Measurements from ENCODE around the gene PRKAG2. TPM values are rescaled to one million over a fixed set of nuclear protein-coding genes. Genes with fewer than 3 reads are reported as not detected.

The PRKAG2 gene
- polyA plus RNA-seq, 1 donor: 12.3 TPM

DNA sequence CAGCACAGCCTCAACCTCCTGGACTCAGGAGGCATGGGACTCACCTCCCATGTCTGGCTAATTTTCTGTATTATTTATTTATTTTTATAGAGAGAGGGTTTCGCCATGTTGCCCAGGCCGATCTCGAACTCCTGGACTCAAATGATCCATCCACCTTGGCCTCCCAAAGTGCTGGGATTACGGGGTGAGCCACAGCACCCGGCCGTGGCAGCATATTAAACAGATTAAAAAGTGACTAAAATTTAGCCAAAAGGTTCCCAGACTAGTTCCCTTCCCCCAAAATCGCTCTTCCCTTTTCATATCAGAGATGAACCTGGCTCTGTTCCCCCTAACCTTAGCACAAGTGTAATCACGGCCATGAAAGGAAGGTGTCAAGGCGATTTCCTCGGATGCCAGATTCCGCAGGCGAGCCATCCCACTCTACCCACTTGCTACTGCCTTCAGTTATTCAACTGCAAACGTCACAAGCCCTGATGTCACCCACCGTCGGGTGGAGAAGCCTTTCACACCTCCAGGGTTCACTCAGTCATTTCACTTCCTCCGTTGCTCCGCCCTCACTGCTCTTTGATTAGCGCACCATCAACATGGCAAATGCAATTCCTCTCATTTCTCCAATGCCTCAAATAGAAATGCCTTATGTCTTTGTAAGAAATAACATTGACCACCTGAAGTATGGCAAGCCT is 252.5 kb downstream of the PRKAG2 start:
- DNase-seq (ENCODE audit: low read depth): no peak

DNA sequence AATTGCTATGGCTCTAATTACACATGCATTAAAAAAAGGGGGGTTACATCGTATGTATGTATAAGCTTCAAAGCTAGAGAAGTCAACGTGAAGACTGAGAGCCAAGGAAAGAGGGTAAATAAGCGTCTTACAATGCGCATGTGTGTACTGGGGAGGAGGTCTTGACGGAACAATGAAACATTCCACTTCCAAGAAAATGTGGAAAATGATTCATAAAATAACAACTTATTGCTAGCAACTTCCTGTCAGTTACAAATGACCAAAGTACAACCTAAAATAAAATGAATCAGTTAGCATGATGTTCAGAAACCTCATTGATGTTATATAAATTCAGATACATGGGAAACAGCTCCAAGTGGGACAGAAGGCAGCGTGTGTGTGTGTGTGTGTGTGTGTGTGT is 253.1 kb downstream of the PRKAG2 start:
- no peak for DNase-seq (ENCODE audit: low read depth)

DNA sequence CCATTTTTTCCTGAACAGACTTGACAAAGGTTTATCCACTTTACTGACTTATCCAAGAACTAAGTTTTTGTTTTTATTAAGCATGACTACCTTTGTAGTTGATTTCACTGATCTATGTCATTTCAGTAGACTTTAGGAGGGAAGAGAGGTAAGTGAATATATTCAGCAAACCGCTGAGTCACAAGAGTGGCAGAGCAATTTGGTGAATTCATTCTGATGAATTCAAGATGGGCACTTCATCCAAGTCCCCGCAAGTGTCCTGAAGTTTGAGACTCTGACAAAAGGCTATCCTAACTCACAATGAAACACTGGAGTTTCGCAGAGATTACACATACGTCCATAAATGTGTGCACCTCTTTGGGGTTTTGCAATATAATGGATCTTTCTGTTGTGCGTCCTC is 255.0 kb downstream of the PRKAG2 start:
- no peak for DNase-seq (ENCODE audit: low read depth)

DNA sequence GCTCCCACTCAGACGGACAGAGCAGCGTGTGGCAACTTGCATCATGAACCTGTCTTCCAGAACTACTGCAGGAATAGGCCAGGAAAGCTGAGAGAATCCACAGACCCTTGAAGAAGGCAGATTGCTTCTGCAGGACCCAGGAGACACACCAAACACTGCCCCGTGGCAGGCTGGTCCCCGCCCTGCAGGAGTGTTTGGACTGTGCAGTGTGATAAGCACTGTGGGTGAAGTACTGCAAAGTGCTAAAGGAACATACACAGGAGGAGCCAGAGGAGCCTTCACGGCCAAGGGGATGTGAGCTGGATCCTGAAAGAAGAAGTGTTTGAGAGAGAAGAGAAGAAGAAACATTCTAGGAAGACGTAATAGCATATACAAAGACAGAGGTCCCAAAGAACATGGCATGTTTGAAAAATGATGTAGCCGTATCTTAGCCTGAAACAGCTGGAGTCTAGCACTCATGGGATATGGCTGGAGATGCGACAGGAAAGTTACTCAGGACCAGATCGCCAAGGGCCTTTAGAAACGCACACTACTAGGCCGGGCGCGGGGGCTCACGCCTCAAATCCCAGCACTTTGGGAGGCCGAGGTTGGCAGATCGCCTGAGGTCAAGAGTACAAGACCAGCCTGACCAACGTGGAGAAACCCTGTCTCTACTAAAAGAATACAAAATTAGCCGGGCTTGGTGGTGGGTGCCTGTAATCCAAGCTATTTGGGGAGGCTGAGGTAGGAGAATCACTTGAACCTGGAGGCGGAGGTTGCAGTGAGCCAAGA is 260.3 kb downstream of the PRKAG2 start:
- no peak for DNase-seq (ENCODE audit: low read depth)

DNA sequence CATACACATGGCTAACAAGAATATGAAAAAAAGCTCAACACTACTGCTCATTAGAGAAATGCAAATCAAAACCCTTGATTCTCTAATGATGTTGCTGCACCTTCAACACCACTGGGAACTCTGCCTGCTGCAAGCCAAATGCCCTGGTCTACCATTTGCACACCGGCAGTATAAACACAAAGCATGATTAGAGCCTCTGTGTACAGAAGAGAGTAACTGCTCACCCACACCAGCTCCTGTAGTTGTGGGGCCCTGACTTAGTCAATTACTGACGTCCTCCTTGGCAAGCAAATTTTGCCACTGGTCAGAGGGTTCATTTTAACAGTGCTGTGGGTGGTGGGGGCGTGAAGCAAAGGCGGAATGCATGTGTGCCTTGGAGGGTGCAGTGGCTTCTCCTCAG is 261.1 kb downstream of the PRKAG2 start:
- no peak for DNase-seq (ENCODE audit: low read depth)

DNA sequence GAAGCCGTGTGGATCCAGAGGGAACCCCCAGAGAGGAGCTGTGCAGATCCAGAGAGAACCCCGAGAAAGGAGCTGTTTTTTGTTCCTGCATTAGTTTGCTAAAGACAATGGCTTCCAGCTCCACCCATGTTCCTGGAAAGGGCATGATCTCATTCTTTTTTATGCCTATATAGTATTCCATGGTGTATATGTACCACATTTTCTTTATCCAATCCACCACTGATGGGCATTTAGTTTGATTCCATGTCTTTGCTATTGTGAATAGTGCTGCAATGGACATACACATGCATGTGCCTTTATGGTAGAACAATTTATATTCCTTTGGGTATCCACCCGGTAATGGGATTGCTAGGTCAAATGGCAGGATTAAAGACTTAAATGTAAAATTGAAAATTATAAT is 261.9 kb downstream of the PRKAG2 start:
- DNase-seq (ENCODE audit: low read depth): no peak

DNA sequence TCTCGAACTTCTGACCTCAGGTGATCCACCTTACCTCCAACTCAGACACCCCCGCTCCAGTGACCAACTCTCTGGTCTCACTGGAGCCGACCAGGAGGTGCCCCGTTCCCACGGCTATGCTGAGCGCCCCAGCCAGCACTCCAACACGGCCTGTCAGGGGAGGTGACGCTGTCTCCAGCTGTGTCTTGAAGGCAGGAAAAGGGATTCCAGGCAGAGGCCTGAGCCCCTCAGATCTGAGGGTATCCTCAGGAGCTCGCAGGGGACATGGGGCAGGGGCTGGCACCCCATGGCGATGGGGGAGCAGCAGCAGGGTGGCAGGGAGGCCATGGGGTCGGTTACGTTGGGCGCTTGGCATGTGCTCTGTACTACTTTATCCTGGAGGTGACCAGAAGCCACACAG is 262.9 kb downstream of the PRKAG2 start:
- DNase-seq (ENCODE audit: low read depth): no peak

DNA sequence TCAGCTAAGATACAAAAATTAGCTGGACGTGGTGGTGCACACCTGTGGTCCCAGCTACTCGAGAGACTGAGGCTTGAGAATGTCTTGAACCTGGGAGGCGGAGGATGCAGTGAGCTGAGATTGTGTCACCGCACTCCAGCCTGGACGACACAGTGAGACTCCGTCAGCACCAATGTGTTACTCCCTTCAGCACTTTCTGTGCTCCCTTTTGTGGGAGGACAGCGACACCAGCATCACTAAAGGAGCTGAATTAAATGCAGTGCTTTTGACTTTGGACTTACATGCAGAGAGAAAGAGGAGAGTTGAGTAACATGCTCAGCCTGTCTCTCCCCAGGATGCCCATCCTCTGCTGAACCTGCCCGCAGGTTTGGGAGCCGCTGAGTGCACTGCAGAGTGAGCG is 265.0 kb downstream of the PRKAG2 start:
- no peak for DNase-seq (ENCODE audit: low read depth)

DNA sequence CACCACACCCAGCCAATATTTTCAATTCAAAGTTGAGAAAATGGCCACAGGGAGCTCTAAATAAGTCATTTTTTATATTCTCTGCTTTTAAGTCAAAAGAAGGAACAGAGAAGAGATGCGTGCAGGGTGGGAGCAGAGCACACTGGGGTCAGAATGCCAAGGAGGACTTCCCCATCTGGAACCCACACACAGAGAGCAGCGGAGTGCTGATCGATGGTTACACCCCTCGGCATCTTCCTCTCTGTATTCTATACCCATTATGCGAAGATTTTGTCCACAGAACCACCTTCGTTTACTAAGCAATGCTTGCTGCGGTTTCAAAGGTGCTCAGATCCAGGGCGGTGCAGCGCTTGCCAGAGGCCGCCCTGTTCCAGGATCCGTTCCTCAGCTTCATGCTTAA is 265.9 kb downstream of the PRKAG2 start:
- DNase-seq (ENCODE audit: low read depth): no peak

DNA sequence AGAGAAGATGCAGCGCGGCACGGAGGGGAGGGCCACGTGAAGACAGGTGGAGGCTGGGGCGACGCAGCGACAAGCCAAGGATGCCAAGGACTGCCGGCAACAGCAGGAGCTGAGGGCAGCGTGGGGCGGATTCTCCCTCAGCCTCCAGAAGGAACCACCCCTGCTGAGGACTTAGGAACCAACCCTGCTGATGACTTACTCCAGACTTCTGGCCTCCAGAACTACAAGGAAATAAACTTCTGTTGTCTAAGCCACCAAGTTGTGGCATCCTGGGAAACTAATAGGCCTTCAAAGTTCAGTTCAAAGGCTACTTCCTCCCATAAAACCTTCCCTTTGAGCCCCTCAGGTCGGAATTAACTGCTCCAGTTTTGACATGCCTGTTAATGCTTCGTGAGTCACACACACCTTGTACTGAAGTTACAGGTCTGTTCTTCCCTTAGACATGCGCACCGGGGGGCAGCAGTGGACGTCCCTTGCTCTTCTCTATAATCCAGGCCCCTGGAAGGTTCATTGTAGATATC is 268.8 kb downstream of the PRKAG2 start:
- DNase-seq (ENCODE audit: low read depth): no peak

DNA sequence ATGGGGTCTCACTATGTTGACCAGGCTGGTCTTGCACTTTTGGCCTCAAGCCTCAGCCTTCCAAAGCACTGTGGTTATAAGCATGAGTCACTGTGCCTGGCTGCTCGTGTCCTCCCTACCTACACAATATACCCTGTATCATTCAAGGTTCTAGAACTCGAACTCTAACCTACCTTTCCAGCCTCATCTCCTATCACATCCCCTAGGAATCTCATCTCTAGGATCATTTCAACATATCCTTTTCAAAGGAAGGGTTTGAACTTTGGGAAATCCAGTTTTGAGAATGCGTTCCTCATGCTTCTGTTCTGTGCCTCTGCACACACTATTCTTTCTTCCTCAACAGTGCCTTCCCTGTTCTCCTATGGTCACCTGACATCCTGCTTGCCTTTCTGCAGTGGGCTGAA is 269.4 kb downstream of the PRKAG2 start:
- no peak for DNase-seq (ENCODE audit: low read depth)

DNA sequence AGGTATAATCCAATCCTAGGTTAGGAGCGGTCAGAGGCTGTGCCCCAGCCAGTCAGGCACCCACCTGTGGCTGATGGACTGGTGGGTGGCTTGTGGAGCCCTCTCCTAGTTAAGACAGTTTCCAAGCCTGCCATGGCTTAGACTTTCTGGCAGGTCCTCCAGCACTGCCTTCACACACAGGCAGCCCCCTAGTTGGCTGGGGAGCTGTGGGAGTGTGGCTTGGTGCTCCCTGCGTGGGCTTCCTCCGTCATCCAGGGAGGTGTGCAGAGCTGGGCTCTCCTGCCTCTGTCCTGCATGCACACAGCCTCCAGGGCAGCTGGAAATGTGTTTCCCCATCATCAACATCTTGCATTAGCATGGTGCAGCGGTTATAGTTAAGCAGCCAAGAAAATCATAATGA is 273.0 kb downstream of the PRKAG2 start:
- DNase-seq (ENCODE audit: low read depth): no peak

DNA sequence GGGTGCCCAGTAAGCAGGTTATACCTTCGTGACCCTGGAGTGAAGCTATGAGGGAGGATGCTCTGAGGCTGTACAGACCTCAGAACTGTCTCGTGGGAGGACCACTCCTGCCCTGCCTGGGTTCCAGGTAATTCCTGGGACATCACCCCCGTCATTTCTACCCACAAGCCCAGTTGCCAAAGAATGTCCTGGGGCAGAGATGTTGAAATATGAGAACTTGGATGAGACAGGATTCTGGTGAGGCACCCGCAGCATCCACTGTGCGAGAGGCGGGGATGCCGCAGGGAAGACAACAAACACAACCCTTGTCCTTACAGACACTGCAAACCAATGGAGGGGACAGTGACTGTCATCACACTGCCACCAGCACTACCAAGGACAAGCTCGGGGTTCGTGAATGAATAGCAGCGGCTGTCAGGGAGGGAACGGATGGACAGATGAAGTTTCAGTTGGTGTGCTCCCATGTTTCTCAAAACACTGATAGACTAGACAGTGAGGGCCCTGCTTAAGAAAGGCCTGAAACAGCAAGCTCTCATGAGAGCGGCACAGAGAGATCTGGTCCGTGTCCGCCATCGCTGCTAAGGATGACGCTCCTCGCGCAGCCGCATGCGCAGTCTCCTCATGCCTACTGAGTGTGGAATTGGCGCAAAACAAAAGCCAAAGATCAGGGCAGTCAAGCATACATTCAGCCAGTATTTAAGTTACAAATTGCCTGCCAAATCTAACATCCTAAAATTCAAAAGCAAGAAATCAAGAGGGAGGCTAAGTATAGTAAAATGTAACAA is 275.2 kb downstream of the PRKAG2 start:
- no peak for DNase-seq (ENCODE audit: low read depth)

DNA sequence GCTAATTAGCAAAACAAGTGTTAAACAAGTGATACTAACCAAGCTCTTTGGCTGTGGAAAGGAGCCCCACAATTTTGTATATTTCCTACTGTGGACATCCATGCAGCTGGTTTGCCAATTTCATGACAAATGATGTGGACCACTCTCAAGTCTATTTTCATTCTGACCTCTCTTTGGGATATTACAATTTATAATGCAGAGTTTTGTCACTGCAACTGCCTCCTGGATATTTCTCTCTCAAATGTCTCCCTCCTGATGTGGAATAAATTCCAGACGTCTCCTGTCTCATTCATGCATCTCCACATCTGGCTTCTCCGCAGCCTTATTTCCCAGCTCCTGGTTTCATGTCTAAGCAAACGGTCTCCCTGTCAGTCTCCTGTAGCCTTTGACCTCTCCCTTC is 276.6 kb downstream of the PRKAG2 start:
- DNase-seq (ENCODE audit: low read depth): no peak

DNA sequence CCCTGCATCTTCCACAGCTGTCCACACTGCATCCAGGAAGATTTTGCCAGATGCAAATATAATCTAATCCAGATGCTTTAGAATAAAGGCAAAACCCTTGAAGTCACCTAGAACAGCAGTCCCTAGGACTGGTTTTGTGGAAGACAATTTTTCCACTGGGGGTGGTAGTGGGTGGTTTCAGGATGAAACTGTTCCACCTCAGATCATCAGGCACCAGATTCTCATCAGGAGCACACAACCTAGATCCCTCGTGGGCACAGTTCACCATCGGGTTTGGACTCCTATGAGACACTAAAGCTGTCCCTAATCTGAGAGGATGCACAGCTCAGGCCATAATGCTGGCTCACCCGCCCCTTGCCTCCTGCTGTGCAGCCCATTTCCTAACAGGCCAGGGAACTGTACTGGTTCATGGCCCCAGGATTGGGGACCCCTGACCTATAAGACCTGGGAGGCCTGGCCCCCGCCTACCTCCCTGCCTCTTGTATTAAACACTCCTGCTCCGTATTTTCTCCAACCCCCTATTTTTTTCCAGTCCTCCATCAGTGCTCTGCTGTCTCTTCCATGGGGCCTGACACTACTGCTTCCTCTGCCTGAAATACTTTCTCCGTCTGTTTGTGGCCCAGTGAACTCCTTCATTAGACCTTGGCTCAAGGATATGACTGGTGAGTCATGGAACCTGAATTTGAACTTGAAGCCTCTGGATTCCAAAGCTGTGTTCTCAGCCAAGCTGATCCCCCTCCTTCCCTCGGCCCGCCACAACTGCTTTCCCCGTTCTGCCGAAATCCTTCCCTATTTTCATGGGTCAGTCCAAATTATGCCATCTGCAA is 277.3 kb downstream of the PRKAG2 start:
- peak; percentile 48 for DNase-seq (ENCODE audit: low read depth)

DNA sequence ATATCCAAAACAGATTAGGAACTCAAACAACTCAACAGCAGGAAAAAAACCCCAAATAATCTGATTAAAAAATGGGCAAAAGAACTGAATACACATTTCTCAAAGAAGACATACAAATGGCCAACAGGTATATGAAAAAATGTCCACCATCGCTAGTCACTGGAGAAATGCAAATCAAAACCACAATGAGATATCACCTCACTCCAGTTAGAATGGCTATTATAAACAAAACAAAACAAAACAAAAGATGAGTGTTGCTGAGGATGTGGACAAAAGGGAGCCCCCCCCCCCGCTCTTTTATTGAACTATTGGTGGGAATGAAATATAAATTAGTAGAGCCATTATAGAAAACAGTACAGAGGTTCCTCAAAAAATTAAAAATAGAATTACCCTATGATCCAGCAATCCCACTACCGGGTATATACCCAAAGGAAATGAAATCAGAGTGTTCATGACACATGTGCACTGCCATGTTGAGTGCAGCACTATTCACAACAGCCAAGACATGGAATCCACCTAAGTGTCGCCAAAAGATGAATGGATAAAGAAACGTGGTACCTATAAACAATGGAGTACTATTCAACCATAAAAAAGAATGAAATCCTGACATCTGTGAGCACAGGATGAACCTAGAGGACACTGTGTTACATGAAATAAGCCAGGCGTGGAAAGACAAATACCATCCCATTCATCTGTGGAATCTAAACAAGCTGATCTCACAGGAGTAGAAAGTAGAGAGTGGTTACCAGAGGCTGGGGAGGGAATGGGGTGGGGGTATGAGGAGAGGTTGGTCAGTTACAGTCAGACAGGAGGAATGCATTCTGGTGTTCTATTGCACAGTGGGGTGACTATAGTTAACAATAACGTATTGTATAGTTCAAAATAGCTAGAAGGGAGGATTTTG is 279.1 kb downstream of the PRKAG2 start:
- no peak for DNase-seq (ENCODE audit: low read depth)

DNA sequence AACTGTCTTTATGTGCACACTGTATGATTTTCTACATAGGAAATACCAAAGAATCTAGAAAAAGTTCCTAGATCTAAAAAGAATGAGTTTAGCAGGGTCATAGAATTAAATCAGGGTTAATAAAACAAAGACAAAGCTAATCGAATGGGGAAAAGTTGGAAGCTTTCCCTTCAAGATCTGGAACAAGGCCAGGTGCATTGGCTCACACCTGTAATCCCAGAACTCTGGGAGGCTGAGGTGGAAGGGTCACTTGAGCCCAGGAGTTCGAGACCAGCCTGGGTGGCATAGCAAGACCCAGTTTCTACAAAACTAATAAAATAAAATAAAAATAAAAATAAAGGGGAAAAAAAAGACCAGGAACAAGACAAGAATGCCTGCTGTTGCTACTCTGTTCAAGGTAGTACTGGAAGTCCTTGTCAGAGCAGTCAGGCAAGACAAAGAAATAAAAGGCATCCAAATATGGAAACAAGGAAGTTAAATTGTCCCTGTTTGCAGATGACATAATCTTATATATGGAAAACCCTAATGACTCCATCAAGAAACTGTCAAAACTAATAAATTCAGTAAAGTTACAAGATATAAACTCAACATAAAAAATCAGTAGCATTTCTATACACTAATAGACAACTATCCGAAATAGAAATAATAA is 281.1 kb downstream of the PRKAG2 start:
- DNase-seq (ENCODE audit: low read depth): no peak

DNA sequence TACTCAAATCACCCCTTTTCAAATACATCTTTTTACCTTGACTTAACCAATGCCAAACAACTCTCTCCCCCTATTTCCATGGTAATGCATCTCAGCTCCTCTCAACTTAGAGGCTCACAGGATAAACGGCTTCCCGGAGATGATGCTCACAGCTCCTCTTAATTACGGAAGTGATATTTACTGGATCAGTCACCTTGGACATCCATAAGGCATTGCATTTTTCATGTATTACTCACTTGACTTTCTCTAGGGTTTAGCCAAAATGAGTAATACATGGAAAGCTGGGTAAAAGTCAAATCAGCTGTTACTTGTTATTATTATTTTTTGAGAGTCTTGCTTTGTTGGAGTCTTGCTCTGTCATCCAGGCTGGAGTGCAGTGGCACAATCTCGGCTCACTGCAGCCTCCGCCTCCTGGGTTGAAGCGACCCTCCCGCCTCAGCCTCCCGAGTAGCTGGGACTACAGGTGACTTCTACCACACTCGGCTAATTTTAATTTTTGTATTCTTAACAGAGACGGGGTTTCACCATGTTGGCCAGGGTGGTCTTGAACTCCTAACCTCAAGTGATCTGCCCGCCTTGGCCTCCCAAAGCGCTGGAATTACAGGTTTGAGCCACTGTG is 283.9 kb downstream of the PRKAG2 start:
- DNase-seq (ENCODE audit: low read depth): peak; percentile 22

DNA sequence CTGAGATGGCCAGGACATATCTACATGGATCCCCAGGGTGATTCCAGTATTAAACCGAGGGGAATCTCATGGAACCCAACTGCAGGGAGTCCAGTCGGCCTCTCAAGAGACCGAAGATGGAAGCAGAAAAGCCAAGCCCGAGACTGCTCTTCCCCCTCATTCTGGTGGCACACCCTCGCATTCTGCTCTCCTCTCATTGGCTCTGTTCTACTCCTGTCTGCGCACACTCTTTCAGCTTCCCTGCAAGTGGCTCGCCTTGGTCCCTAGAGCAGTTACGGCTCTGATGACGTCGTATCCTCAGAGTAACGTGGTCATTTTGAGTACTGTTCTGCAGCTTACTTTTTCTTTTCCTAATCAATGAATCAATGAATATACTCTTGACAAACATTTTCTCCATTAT is 284.6 kb downstream of the PRKAG2 start:
- no peak for DNase-seq (ENCODE audit: low read depth)

DNA sequence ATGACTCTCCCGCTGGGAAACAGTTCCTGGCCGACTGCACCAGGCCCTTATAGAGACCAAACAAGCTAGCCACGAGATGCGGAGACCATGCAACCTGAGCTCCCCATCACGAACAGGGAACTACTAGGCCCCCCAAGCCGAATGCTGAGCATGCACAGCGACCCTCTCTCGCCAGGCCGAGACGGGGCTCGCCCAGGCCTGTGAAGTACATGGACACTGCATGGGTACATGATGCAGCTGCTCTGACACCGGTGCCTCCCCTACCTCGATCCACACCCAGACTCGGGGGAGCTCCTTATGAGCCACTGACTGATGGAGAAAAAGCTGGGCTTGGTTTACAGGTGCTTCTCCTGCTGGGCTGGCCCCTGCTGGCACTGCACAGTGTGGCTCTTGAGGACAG is 285.0 kb downstream of the PRKAG2 start:
- no peak for DNase-seq (ENCODE audit: low read depth)

Measured in forelimb muscle (tissue), 1 donor.